ENCODE measurements around the gene CEACAM18. TPM values are rescaled to one million over a fixed set of nuclear protein-coding genes. Genes with fewer than 3 reads are reported as not detected.

Gene CEACAM18
- total RNA-seq, 4 donors from 2014 or later: not detected

GRCh38 chr19:51479531-51480331, 1.4 kb downstream of the CEACAM18 start:
- Histone ChIP-seq H3K27me3 (peaks cover 0 to 59% (median 0%) of the 10 kb centered on the region in 4 donors), H3K4me1 (no peaks in the 10 kb centered on the region), H3K27ac (no peak overlapping the region), H3K4me3 (no peak overlapping the region), H3K9me3 (no peaks in the 10 kb centered on the region), H3K36me3 (no peaks in the 10 kb centered on the region)
- no peak for DNase-seq
- WGBS, 2 donors: 68 to 72% methylated on average over 12 of the region's 12 CpGs
- intact Hi-C loops (cut with DNase I): no loop called here
- TF ChIP-seq CTCF (IDR thresholded peaks at IDR 0.05) (no peak), POLR2A (IDR thresholded peaks at IDR 0.05) (no peak)

GRCh38 chr19:51480590-51480989, 2.3 kb downstream of the CEACAM18 start:
- H3K36me3 ChIP-seq: no peaks in the 10 kb centered on the region
- no peak for DNase-seq
- intact Hi-C loops (cut with DNase I): no loop called here
- WGBS, 2 donors: 28 to 48% methylated on average over 6 to 8 of the region's 8 CpGs
- no peaks in the 10 kb centered on the region for H3K9me3 ChIP-seq
- H3K4me3 ChIP-seq: no peak overlapping the region
- no peaks in the 10 kb centered on the region for H3K4me1 ChIP-seq
- TF ChIP-seq CTCF (IDR thresholded peaks at IDR 0.05): no peak
- no peak for TF ChIP-seq POLR2A (IDR thresholded peaks at IDR 0.05)
- H3K27ac ChIP-seq: no peak overlapping the region
- peaks cover 0 to 68% (median 0%) of the 10 kb centered on the region in 4 donors for H3K27me3 ChIP-seq

GRCh38 chr19:51485960-51486660, 7.8 kb downstream of the CEACAM18 start:
- TF ChIP-seq CTCF (IDR thresholded peaks at IDR 0.05) (no peak), POLR2A (IDR thresholded peaks at IDR 0.05) (no peak)
- DNase-seq: no peak
- intact Hi-C loops (cut with DNase I): no loop called here
- no peak overlapping the region for H3K4me3 ChIP-seq
- H3K4me1 ChIP-seq: no peaks in the 10 kb centered on the region
- H3K27ac ChIP-seq: no peak overlapping the region
- H3K36me3 ChIP-seq: no peaks in the 10 kb centered on the region
- H3K27me3 ChIP-seq: peaks cover 0 to 48% (median 0%) of the 10 kb centered on the region in 4 donors
- 74 to 88% methylated on average over 5 of the region's 5 CpGs for WGBS, 2 donors
- H3K9me3 ChIP-seq: no peaks in the 10 kb centered on the region

- Histone ChIP-seq H3K36me3 (no peaks in the 10 kb centered on the region), H3K4me3 (no peak overlapping the region), H3K4me1 (no peaks in the 10 kb centered on the region), H3K9me3 (no peaks in the 10 kb centered on the region), H3K27ac (no peak overlapping the region), H3K27me3 (peaks cover 0 to 38% (median 0%) of the 10 kb centered on the region in 4 donors)
- DNase-seq: no peak
- intact Hi-C loops (cut with DNase I): no loop called here
- TF ChIP-seq POLR2A (IDR thresholded peaks at IDR 0.05) (no peak), CTCF (IDR thresholded peaks at IDR 0.05) (no peak)
- 71 to 74% methylated on average over 3 of the region's 3 CpGs for WGBS, 2 donors
Measured at GRCh38 chr19:51488491-51488890, 10.2 kb downstream of the CEACAM18 start.

GRCh38 chr19:51489113-51489512, 10.8 kb downstream of the CEACAM18 start:
- H3K4me1 ChIP-seq: no peaks in the 10 kb centered on the region
- no peak overlapping the region for H3K27ac ChIP-seq
- intact Hi-C loops (cut with DNase I): no loop called here
- no peak for DNase-seq
- TF ChIP-seq CTCF (IDR thresholded peaks at IDR 0.05): no peak
- no peak for TF ChIP-seq POLR2A (IDR thresholded peaks at IDR 0.05)
- H3K36me3 ChIP-seq: no peaks in the 10 kb centered on the region
- H3K9me3 ChIP-seq: no peaks in the 10 kb centered on the region
- no peak overlapping the region for H3K4me3 ChIP-seq
- WGBS, 2 donors: 24 to 34% methylated on average over 2 of the region's 2 CpGs
- peaks cover 0 to 32% (median 0%) of the 10 kb centered on the region in 4 donors for H3K27me3 ChIP-seq
